HepG2 (cell line): ENCODE results near the gene SKIDA1. TPM values are rescaled to one million over a fixed set of nuclear protein-coding genes. Genes with fewer than 3 reads are reported as not detected.

Source experiments
- GLI4 ChIP-seq: sonication (generic); formaldehyde crosslinking; IDR thresholded peaks from 2 replicates; pipeline ENCODE4 v1.5.1; 2020; ENCODE audit warnings: missing genetic modification reagents, mild to moderate bottlenecking, moderate library complexity, borderline replicate concordance
- KLF6 ChIP-seq: IDR thresholded peaks from 2 replicates; pipeline ENCODE4 v1.8.0; 2016; ENCODE audit warnings: missing biosample characterization, missing genetic modification reagents
- KMT2A ChIP-seq: sonication (generic); formaldehyde crosslinking; IDR thresholded peaks from 2 replicates; pipeline ENCODE4 v1.4.0; 2020; ENCODE audit warnings: missing genetic modification reagents
- PAF1 ChIP-seq: IDR thresholded peaks from 2 replicates; pipeline ENCODE4 v1.6.1; 2016; ENCODE audit warnings: missing genetic modification reagents, missing compliant biosample characterization
- ZNF274 ChIP-seq: sonication (generic); formaldehyde crosslinking; IDR thresholded peaks from 2 replicates; pipeline ENCODE4 v1.5.1; 2020; ENCODE audit warnings: mild to moderate bottlenecking, missing genetic modification reagents
- ZNF343 ChIP-seq: sonication (generic); formaldehyde crosslinking; IDR thresholded peaks from 2 replicates; pipeline ENCODE4 v1.4.0; 2020; ENCODE audit warnings: mild to moderate bottlenecking, missing genetic modification reagents
- ZNF460 ChIP-seq: sonication (generic); formaldehyde crosslinking; IDR thresholded peaks from 2 replicates; pipeline ENCODE4 v1.5.1; 2020; ENCODE audit warnings: missing genetic modification reagents, mild to moderate bottlenecking, borderline replicate concordance
- ZNF552 ChIP-seq: sonication (generic); formaldehyde crosslinking; IDR thresholded peaks from 2 replicates; pipeline ENCODE4 v1.9.0; 2022; ENCODE audit warnings: missing genetic modification reagents, mild to moderate bottlenecking, borderline replicate concordance
- ZNF563 ChIP-seq: sonication (generic); formaldehyde crosslinking; IDR thresholded peaks from 2 replicates; pipeline ENCODE4 v1.8.0; 2022; ENCODE audit warnings: mild to moderate bottlenecking, moderate library complexity, missing genetic modification reagents
- polyA plus RNA-seq, 8 experiments: library from polyadenylated mRNA; depleted of rRNA in 3 of 8; stranded (reverse) in 7 of 8; unstranded in 1 of 8; fragments of >200 nt; fragmentation: Illumina TruSeq in 4 of 8; extraction: Trizol in 4 of 8; gene quantifications; 2 replicates each; pipeline versions ENCODE4 v1.2.1 to v1.2.3, GENCODE V29; 2011 to 2016; ENCODE audit warnings: low read depth in 4 of 8, missing spikeins in 1 of 8, mixed read lengths in 1 of 8; ENCODE audit not compliant: insufficient read depth in 1 of 8
- total RNA-seq, 5 experiments: library from RNA; depleted of rRNA; stranded (reverse); fragments of >200 nt; fragmentation: Illumina TruSeq; extraction: Trizol; gene quantifications; 2 replicates each; pipeline ENCODE4 v1.2.3, GENCODE V29; 2016; ENCODE audit warnings: low read depth in 1 of 5
- TF ChIP-seq, protein P1 (sequence below): sonication (generic); formaldehyde crosslinking; IDR thresholded peaks from 2 replicates; pipeline ENCODE4 v1.4.0; 2020; ENCODE audit warnings: mild to moderate bottlenecking, missing genetic modification reagents
- TF ChIP-seq, protein P2 (sequence below): sonication (generic); formaldehyde crosslinking; IDR thresholded peaks from 2 replicates; pipeline ENCODE4 v1.9.0; 2021; ENCODE audit warnings: missing genetic modification reagents, borderline replicate concordance
- TF ChIP-seq, protein P3 (sequence below): sonication (generic); formaldehyde crosslinking; IDR thresholded peaks from 2 replicates; pipeline ENCODE4 v1.5.1; 2020; ENCODE audit warnings: mild to moderate bottlenecking, missing genetic modification reagents, borderline replicate concordance

Gene SKIDA1
- total and polyA plus RNA-seq, 2 of the 13 experiments (the other 11 are each of a cell fraction or from before 2014, with no cell fraction given), result 0.73 to 1.5 TPM

DNA sequence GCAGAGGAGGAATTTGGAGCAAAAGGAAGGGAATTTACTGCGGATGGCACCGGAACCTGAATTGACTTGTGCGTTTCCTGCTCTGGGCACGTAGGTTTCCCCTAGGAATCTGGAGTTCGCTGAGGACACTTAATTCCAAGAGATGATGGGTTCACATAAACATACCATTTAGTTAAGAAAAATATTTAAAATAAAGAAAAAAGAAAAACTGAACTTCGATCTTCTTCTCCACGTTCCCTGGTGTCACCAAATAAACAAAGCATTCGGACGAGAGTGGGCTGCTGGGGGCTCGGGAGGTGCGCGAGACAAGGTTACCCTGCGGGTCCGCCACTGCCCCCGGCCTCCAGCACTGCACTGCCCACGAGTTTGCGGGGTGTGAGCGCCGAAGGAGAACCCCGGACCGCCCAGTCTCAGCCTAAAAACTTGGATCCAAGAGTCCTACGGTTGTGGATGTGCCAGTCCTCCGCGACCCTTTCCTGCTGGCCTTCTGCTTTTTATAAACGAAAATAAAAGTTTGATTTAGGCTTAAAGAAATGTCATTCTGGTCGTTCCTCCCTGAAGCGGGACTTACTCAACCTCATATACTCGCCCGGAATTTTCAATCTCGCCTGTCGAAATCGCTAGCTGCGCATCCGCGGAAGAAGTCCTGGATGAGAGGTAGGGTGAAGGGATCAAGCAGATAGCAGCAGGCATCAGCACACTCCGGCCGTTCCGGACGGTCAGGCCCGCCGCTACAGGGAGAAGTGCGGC, 30.3 kb downstream of the SKIDA1 start (continued):
- TF ChIP-seq, protein P1, sequence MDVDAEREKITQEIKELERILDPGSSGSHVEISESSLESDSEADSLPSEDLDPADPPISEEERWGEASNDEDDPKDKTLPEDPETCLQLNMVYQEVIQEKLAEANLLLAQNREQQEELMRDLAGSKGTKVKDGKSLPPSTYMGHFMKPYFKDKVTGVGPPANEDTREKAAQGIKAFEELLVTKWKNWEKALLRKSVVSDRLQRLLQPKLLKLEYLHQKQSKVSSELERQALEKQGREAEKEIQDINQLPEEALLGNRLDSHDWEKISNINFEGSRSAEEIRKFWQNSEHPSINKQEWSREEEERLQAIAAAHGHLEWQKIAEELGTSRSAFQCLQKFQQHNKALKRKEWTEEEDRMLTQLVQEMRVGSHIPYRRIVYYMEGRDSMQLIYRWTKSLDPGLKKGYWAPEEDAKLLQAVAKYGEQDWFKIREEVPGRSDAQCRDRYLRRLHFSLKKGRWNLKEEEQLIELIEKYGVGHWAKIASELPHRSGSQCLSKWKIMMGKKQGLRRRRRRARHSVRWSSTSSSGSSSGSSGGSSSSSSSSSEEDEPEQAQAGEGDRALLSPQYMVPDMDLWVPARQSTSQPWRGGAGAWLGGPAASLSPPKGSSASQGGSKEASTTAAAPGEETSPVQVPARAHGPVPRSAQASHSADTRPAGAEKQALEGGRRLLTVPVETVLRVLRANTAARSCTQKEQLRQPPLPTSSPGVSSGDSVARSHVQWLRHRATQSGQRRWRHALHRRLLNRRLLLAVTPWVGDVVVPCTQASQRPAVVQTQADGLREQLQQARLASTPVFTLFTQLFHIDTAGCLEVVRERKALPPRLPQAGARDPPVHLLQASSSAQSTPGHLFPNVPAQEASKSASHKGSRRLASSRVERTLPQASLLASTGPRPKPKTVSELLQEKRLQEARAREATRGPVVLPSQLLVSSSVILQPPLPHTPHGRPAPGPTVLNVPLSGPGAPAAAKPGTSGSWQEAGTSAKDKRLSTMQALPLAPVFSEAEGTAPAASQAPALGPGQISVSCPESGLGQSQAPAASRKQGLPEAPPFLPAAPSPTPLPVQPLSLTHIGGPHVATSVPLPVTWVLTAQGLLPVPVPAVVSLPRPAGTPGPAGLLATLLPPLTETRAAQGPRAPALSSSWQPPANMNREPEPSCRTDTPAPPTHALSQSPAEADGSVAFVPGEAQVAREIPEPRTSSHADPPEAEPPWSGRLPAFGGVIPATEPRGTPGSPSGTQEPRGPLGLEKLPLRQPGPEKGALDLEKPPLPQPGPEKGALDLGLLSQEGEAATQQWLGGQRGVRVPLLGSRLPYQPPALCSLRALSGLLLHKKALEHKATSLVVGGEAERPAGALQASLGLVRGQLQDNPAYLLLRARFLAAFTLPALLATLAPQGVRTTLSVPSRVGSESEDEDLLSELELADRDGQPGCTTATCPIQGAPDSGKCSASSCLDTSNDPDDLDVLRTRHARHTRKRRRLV (CRISPR knock-in tag), result 0 out of 2 replicates have a peak, but pooled peaks have one; percentile 21
- TF ChIP-seq, protein P2, sequence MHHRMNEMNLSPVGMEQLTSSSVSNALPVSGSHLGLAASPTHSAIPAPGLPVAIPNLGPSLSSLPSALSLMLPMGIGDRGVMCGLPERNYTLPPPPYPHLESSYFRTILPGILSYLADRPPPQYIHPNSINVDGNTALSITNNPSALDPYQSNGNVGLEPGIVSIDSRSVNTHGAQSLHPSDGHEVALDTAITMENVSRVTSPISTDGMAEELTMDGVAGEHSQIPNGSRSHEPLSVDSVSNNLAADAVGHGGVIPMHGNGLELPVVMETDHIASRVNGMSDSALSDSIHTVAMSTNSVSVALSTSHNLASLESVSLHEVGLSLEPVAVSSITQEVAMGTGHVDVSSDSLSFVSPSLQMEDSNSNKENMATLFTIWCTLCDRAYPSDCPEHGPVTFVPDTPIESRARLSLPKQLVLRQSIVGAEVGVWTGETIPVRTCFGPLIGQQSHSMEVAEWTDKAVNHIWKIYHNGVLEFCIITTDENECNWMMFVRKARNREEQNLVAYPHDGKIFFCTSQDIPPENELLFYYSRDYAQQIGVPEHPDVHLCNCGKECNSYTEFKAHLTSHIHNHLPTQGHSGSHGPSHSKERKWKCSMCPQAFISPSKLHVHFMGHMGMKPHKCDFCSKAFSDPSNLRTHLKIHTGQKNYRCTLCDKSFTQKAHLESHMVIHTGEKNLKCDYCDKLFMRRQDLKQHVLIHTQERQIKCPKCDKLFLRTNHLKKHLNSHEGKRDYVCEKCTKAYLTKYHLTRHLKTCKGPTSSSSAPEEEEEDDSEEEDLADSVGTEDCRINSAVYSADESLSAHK, result no peak
- TF ChIP-seq ZNF460 (CRISPR knock-in tag) (no peak), ZNF274 (CRISPR knock-in tag) (peak; percentile 89; the same call in 1 of the 2 replicates), KLF6 (CRISPR knock-in tag) (no peak), GLI4 (CRISPR knock-in tag) (0 out of 2 replicates have a peak, but pooled peaks have one; percentile 41), ZNF563 (CRISPR knock-in tag) (no peak), KMT2A (no peak), PAF1 (CRISPR knock-in tag) (no peak), ZNF343 (0 out of 2 replicates have a peak, but pooled peaks have one; percentile 3), ZNF552 (CRISPR knock-in tag) (no peak)
- TF ChIP-seq, protein P3, sequence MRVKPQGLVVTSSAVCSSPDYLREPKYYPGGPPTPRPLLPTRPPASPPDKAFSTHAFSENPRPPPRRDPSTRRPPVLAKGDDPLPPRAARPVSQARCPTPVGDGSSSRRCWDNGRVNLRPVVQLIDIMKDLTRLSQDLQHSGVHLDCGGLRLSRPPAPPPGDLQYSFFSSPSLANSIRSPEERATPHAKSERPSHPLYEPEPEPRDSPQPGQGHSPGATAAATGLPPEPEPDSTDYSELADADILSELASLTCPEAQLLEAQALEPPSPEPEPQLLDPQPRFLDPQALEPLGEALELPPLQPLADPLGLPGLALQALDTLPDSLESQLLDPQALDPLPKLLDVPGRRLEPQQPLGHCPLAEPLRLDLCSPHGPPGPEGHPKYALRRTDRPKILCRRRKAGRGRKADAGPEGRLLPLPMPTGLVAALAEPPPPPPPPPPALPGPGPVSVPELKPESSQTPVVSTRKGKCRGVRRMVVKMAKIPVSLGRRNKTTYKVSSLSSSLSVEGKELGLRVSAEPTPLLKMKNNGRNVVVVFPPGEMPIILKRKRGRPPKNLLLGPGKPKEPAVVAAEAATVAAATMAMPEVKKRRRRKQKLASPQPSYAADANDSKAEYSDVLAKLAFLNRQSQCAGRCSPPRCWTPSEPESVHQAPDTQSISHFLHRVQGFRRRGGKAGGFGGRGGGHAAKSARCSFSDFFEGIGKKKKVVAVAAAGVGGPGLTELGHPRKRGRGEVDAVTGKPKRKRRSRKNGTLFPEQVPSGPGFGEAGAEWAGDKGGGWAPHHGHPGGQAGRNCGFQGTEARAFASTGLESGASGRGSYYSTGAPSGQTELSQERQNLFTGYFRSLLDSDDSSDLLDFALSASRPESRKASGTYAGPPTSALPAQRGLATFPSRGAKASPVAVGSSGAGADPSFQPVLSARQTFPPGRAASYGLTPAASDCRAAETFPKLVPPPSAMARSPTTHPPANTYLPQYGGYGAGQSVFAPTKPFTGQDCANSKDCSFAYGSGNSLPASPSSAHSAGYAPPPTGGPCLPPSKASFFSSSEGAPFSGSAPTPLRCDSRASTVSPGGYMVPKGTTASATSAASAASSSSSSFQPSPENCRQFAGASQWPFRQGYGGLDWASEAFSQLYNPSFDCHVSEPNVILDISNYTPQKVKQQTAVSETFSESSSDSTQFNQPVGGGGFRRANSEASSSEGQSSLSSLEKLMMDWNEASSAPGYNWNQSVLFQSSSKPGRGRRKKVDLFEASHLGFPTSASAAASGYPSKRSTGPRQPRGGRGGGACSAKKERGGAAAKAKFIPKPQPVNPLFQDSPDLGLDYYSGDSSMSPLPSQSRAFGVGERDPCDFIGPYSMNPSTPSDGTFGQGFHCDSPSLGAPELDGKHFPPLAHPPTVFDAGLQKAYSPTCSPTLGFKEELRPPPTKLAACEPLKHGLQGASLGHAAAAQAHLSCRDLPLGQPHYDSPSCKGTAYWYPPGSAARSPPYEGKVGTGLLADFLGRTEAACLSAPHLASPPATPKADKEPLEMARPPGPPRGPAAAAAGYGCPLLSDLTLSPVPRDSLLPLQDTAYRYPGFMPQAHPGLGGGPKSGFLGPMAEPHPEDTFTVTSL (CRISPR knock-in tag), result peak; percentile 56; the same call in 1 of the 2 replicates
